SHP77 treated with DMSO at 0.1 percent for 48 hours (cell line): ENCODE data around the gene NDFIP2.
"Not testable (repeated sequence)": the region's sequence is repeated elsewhere in the genome, so short reads cannot be mapped to it uniquely, and the experiment has no call there.

Experiments
- DNase-seq: peaks from one replicate; lab custom pipeline; 2025; lab: John Stamatoyannopoulos, UW

The NDFIP2 gene

GRCh38 chr13:79533781-79534400 lies 52.9 kb downstream of the NDFIP2 start:
- no peak for DNase-seq

GRCh38 chr13:79534596-79534995 lies 53.6 kb downstream of the NDFIP2 start:
- no peak for DNase-seq

- DNase-seq: no peak
Measured at GRCh38 chr13:79538757-79539156, 57.8 kb downstream of the NDFIP2 start.

GRCh38 chr13:79540504-79540903 lies 59.5 kb downstream of the NDFIP2 start:
- DNase-seq: no peak

- peak; percentile 7 for DNase-seq
Measured at GRCh38 chr13:79541426-79542049, 60.6 kb downstream of the NDFIP2 start.

- DNase-seq: no peak
Measured at GRCh38 chr13:79543883-79544282, 62.9 kb downstream of the NDFIP2 start.

GRCh38 chr13:79547211-79548195 lies 66.5 kb downstream of the NDFIP2 start:
- DNase-seq: no peak

GRCh38 chr13:79548902-79549301 lies 67.9 kb downstream of the NDFIP2 start:
- no peak for DNase-seq

GRCh38 chr13:79549355-79550106 lies 68.6 kb downstream of the NDFIP2 start:
- no peak for DNase-seq

GRCh38 chr13:79557666-79558065 lies 76.7 kb downstream of the NDFIP2 start:
- DNase-seq: no peak

- no peak for DNase-seq
Measured at GRCh38 chr13:79560954-79561353, 80.0 kb downstream of the NDFIP2 start.

GRCh38 chr13:79562557-79562956 lies 81.6 kb downstream of the NDFIP2 start:
- DNase-seq: no peak

GRCh38 chr13:79566118-79566517 lies 85.2 kb downstream of the NDFIP2 start:
- DNase-seq: no peak

GRCh38 chr13:79571147-79571546 lies 90.2 kb downstream of the NDFIP2 start:
- no peak for DNase-seq

- not testable (repeated sequence) for DNase-seq
Measured at GRCh38 chr13:79573892-79574291, 92.9 kb downstream of the NDFIP2 start.

GRCh38 chr13:79581870-79582315 lies 100.9 kb downstream of the NDFIP2 start:
- DNase-seq: no peak

- no peak for DNase-seq
Measured at GRCh38 chr13:79582896-79583295, 101.9 kb downstream of the NDFIP2 start.

GRCh38 chr13:79585033-79585432 lies 104.1 kb downstream of the NDFIP2 start:
- no peak for DNase-seq

GRCh38 chr13:79589603-79590393 lies 108.8 kb downstream of the NDFIP2 start:
- DNase-seq: no peak

- DNase-seq: no peak
Measured at GRCh38 chr13:79590394-79590676, 109.4 kb downstream of the NDFIP2 start.

GRCh38 chr13:79591493-79591892 lies 110.5 kb downstream of the NDFIP2 start:
- no peak for DNase-seq
